ENCODE data around the gene STAG1.
"Not testable (repeated sequence)": the region's sequence is repeated elsewhere in the genome, so short reads cannot be mapped to it uniquely, and the experiment has no call there.

DNA sequence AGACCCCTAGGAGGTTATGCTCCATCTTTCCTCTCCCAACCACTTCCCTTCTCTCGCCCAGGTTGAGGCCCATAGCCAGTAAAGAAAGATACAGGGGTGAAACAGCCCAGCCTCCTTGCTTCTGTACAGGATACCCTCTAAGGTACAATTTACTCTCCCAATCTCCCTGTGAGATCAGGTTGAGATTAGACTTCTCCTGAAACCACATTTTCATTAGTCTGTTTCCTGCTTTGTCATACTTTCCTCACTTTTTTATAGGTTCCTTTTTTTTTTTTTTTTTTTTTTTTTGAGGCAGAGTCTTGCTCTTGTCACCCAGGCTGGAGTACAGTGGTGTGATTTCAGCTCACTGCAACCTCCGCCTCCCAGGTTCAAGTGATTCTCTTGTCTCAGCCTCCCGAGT lies 277.3 kb downstream of the STAG1 start:
- TF ChIP-seq POLR2AphosphoS5 (IDR thresholded peaks at IDR 0.05; ENCODE audit: low read depth); JUNB (IDR thresholded peaks at IDR 0.05; ENCODE audit: unreplicated experiment); CREB1 (CRISPR knock-in tag; IDR thresholded peaks at IDR 0.05; ENCODE audit: low read depth); EZH2 (IDR thresholded peaks at IDR 0.05; ENCODE audit: low read depth, unreplicated experiment): not testable (repeated sequence)
- TF ChIP-seq, protein P1, sequence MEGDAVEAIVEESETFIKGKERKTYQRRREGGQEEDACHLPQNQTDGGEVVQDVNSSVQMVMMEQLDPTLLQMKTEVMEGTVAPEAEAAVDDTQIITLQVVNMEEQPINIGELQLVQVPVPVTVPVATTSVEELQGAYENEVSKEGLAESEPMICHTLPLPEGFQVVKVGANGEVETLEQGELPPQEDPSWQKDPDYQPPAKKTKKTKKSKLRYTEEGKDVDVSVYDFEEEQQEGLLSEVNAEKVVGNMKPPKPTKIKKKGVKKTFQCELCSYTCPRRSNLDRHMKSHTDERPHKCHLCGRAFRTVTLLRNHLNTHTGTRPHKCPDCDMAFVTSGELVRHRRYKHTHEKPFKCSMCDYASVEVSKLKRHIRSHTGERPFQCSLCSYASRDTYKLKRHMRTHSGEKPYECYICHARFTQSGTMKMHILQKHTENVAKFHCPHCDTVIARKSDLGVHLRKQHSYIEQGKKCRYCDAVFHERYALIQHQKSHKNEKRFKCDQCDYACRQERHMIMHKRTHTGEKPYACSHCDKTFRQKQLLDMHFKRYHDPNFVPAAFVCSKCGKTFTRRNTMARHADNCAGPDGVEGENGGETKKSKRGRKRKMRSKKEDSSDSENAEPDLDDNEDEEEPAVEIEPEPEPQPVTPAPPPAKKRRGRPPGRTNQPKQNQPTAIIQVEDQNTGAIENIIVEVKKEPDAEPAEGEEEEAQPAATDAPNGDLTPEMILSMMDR (conservative IDR thresholded peaks at IDR 0.05; ENCODE audit: low read depth in 2 of 2) = not testable (repeated sequence)
- TF ChIP-seq, protein P2, sequence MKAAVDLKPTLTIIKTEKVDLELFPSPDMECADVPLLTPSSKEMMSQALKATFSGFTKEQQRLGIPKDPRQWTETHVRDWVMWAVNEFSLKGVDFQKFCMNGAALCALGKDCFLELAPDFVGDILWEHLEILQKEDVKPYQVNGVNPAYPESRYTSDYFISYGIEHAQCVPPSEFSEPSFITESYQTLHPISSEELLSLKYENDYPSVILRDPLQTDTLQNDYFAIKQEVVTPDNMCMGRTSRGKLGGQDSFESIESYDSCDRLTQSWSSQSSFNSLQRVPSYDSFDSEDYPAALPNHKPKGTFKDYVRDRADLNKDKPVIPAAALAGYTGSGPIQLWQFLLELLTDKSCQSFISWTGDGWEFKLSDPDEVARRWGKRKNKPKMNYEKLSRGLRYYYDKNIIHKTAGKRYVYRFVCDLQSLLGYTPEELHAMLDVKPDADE (IDR thresholded peaks at IDR 0.05) = not testable (repeated sequence)
